GDM1 (cell line): Measurements from ENCODE around the gene KSR1.
"Not testable (repeated sequence)": the region's sequence is repeated elsewhere in the genome, so short reads cannot be mapped to it uniquely, and the experiment has no call there.

ENCODE experiments used
- DNase-seq: peaks from one replicate; lab custom pipeline; 2025; lab: John Stamatoyannopoulos, UW

KSR1 gene

GRCh38 chr17:27455236-27455913, 873 bp upstream of the KSR1 start:
- no peak for DNase-seq

- DNase-seq, result no peak
Observed at GRCh38 chr17:27456681-27457359, 572 bp downstream of the KSR1 start.

DNA sequence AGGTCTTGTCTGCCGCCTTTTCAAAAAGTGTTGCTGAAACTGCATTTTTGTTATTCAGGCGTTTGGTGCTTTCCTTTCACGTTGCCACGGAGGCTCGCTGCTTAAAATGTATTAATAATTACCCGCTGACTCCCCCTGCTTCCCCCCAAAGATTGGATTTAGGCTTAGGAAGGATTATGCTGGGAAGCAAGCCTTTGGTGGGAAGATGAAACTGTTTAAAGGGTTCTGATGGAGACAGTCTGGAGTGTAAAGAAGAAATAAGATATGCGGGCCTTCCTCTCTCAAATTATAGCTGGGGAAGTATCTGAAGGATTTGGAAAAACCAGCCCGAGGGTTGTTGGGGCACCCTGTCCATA, 1.1 kb downstream of the KSR1 start:
- DNase-seq, result no peak

DNA sequence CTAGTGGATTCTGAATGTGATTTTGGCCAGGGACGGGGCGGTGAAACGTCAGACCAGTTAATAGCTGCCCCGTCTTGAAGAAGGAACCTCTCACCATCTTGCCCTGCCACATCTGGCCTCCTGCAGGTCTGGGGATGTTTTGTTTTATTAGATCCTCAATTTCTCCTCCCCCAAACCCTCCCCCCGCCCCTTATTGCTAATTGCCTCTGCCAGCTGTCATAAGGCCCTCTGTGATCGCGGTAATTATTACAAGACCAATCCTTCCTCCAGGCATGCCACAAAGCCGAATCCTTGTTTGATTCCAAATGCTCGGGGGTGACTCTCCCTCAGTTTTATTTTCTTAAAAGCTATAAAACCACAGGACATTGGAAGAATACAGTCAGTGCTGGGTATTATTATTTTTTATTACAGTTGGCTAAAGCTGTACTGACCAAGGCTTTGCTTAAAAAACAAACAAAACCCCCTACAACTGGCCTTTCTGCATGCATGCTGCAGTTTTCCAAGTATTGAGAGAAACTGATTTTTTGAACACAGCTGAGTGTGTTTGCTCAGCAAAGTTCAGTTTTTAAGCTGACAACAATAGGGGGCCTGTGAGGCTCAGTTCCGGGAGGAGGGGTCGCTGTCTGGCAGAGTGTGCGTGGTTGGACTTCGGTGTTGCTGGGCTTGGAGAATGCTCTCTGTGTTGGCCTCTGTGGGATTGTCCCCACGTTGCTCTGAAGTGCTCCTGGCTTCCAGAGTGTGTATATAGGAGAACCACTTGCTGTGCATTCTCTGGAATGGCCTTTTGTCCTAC, 1.7 kb downstream of the KSR1 start:
- DNase-seq, result no peak

- DNase-seq, result no peak
Observed at GRCh38 chr17:27458524-27458908, 2.3 kb downstream of the KSR1 start.

GRCh38 chr17:27459433-27459832, 3.2 kb downstream of the KSR1 start:
- DNase-seq, result no peak

- DNase-seq, result no peak
Observed at GRCh38 chr17:27460196-27460725, 4.0 kb downstream of the KSR1 start.

DNA sequence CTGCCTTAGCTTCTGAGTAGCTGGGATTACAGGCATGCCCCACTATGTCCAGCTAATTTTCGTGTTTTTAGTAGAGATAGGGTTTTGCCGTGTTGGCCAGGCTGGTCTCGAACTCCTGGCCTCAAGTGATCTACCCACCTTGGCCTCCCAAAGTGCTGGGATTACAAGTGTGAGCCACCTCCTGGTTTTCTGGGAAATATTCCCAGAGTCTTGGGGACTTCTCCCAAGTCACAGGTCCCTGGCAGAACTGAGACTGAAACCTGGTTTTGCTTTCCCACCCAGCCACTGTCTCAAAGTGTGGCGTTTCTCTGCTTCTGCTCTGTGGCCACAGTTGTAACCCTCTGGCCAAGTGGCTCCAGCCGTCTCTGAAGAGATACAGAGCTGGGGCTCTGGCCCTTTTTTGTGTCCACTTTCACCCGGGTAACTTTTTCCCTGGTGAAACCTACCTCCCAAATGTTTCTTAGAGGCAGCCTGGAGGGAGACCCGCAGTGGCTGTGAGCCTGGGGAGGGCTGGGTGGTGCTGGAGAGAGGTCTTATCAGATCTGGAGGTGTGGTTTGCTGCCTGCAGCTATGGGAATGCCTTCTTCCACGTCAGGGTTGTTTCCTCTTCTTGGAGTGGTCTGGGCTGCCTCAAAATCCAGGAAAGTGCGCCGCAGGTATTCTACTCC, 5.1 kb downstream of the KSR1 start:
- no peak for DNase-seq

- DNase-seq, result no peak
Observed at GRCh38 chr17:27462149-27462548, 5.9 kb downstream of the KSR1 start.

DNA sequence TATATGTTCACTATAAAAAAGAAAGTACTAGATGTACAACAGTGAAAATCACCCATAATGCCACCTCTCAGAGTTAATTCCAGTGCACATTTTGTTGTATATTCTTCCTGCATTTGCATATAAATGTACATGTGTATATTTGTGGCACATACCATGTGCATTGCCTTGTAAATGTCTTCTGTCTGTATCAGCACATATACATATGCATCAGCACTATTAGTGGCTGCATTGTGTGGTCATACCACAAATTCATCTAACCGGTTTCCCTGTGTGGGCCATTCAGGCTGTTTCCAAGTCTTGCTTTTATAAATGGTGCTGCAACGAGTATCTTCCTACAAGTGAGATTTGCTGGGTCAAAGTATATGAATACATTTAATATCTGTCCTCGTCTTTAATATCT, 6.5 kb downstream of the KSR1 start:
- no peak for DNase-seq

DNA sequence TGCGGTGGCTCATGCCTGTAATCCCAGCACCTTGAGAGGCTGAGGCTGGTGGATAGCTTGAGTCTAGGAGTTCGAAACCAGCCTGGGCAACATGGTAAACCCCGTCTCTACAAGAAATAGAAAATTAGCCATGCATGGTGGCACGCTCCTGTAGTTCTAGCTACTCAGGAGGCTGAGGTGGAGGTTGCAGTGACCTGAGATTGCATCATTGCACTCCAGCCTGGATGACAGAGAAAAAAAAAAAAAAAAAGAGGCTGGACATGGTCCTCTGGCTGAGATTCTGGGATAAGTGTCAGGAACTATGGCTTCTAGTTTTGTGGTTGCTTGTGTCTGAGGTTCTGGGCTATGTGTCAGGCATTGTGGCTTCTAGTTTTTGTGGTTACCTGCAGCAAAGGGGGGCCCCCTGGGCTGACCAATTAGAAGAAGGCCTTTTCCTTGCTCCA, 7.0 kb downstream of the KSR1 start:
- DNase-seq, result no peak

- DNase-seq, result not testable (repeated sequence)
Observed at GRCh38 chr17:27464019-27464418, 7.8 kb downstream of the KSR1 start.

GRCh38 chr17:27464431-27464830, 8.2 kb downstream of the KSR1 start:
- DNase-seq, result no peak

DNA sequence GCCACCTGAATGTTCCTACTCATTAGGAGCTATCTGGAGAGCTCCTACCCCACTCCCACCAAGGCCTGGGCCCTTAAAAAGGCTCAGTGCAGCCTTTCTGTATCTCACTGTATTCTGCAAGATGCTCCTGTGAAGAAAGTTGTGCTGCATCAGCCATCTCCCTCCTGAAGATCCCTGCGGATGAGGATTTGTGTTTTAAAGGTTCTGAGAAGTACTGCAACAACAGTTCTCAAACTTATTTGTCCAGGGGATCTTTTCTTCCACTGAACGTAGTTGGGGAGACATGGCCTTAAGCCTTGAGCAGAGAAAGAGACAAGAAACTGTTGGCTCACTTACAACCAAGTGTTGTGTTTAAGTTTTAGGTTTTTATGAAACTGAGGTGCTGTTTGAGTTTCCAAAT, 9.6 kb downstream of the KSR1 start:
- not testable (repeated sequence) for DNase-seq

GRCh38 chr17:27466376-27466742, 10.1 kb downstream of the KSR1 start:
- peak; percentile 33 for DNase-seq

DNA sequence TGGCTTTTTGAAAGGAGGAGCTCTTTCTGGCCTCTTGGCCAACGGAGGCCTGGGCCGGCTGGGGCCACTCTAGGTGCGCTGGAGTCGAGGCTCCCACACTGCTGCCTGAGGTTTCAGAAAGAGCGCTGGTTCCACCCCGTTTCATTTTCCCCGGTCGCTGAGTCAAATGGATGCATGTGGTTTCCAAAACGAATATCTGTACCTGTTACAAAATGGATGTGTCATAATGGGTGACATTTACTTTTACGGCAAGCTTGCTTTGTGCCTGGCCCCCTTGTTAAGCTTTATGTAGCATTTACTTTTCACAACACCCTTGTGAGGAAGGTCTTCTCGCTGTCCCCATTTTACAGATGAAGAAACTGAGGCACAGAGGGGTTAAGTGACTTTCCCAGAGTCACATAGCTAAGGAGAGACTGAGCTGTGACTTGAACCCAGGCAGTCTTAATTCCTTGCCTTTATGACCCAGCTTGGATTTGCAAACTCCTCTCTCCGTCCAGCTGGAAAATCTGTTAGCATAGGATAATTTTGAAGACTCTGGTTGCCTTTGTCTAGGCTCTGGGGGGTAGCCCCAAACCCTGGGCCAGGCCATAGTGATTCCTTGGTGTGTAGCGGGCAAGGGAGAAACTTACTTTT, 10.6 kb downstream of the KSR1 start:
- no peak for DNase-seq

GRCh38 chr17:27469256-27469655, 13.0 kb downstream of the KSR1 start:
- DNase-seq, result no peak

- no peak for DNase-seq
Observed at GRCh38 chr17:27471321-27472269, 15.3 kb downstream of the KSR1 start.

DNA sequence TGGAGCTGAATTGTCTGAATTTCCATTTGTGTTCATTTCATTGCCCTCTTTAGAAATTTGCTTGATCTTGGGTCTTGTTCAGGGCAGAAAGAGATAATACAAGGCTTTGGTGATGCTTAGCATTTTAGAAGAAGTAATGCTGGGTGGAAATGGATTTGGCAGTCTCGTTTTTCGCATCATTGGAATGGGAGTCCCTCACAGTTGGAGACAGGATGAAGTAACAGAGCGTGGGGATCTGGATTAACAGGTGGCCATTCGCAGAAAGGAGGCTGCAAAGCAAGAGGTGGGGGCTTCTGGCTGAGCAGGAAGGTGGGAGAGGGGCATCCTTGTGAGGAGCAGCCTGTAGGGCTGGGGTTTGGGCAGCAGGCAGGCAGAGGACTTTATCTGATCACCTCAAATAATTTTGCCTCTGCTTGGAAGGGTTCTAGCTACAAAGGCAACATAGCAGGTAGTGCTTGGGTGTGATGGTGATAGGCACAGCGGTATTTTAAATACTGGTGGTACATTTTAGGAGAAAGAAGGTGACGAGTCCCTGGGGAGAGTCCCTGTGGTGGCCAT, 17.0 kb downstream of the KSR1 start:
- no peak for DNase-seq
